Ureter (tissue), 1 donor: ENCODE measurements around the gene OLIG2. TPM values are rescaled to one million over a fixed set of nuclear protein-coding genes. Genes with fewer than 3 reads are reported as not detected.

Source experiments
- DNase-seq: peaks from one replicate; pipeline ENCODE4 v3.0.0-alpha.2; 2020; ENCODE audit warnings: low spot score
- total RNA-seq: library from RNA; stranded (reverse); gene quantifications from one replicate; pipeline ENCODE4 v1.2.4, GENCODE V29; 2023
- donor health status: DM: yes; HTN: yes; CAD: no.

OLIG2 gene
- total RNA-seq, 1 donor from 2014 or later, result not detected

- no peak for DNase-seq
Observed at GRCh38 chr21:33064623-33065390, 39.1 kb downstream of the OLIG2 start.

- no peak for DNase-seq
Observed at GRCh38 chr21:33067043-33067442, 41.3 kb downstream of the OLIG2 start.

- DNase-seq, result no peak
Observed at GRCh38 chr21:33067457-33067856, 41.7 kb downstream of the OLIG2 start.

DNA sequence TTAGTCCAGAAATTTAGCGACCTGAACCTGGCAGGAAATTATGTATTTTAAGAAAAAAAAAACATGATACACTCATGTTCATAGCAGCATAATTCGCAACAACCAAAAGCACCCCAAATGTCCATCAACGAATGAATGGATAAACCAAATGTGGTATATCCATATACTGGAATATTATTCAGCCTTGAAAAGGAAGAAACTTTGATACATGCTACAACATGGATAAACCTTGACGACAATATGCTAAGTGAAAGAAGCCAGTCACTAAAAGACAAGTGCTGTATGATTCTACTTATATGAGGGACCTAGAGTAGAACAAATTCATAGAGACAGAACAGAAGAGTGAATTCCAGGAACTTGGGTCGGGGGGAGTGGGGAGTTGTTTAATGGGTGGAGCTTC, 43.5 kb downstream of the OLIG2 start:
- no peak for DNase-seq

DNA sequence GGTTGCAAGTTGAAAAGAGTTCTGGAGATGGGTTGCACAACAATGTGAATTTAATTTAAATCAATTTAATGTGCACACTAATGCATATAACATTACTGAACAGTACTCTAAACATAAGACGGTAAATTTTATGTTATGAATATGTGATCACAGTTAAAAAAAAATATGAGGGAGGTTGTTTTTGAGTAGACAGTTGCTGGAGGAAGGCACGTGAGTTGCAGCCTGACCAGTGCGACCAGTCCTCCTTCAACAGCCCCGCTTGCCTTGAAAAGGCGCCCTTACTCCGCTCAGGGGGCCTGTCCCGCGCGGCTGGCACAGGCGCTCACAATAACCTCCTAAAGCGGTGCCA, 43.9 kb downstream of the OLIG2 start:
- no peak for DNase-seq

GRCh38 chr21:33069994-33070743, 44.4 kb downstream of the OLIG2 start, which contains the start of gene OLIG1:
OLIG1 (plus strand) TSS chr21:33070141; CDS start chr21:33070247, 106 bp downstream.
- DNase-seq, result no peak

DNA sequence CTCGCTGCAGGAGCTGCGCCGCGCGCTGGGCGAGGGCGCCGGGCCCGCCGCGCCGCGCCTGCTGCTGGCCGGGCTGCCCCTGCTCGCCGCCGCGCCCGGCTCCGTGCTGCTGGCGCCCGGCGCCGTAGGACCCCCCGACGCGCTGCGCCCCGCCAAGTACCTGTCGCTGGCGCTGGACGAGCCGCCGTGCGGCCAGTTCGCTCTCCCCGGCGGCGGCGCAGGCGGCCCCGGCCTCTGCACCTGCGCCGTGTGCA, 44.9 kb downstream of the OLIG2 start:
- no peak for DNase-seq

DNA sequence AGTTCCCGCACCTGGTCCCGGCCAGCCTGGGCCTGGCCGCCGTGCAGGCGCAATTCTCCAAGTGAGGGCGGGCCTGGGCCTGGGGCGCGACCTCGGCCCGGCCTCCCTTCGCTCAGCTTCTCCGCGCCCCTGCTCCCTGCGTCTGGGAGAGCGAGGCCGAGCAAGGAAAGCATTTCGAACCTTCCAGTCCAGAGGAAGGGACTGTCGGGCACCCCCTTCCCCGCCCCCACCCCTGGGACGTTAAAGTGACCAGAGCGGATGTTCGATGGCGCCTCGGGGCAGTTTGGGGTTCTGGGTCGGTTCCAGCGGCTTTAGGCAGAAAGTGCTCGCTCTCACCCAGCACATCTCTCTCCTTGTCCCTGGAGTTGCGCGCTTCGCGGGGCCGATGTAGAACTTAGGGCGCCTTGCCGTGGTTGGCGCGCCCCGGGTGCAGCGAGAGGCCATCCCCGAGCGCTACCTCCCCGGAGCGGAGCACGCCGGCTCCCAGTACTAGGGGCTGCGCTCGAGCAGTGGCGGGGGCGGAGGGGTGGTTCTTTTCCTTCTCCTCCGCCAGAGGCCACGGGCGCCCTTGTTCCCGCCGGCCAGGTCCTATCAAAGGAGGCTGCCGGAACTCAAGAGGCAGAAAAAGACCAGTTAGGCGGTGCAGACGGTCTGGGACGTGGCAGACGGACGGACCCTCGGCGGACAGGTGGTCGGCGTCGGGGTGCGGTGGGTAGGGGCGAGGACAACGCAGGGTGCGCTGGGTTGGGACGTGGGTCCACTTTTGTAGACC, 45.4 kb downstream of the OLIG2 start:
- DNase-seq, result no peak

DNA sequence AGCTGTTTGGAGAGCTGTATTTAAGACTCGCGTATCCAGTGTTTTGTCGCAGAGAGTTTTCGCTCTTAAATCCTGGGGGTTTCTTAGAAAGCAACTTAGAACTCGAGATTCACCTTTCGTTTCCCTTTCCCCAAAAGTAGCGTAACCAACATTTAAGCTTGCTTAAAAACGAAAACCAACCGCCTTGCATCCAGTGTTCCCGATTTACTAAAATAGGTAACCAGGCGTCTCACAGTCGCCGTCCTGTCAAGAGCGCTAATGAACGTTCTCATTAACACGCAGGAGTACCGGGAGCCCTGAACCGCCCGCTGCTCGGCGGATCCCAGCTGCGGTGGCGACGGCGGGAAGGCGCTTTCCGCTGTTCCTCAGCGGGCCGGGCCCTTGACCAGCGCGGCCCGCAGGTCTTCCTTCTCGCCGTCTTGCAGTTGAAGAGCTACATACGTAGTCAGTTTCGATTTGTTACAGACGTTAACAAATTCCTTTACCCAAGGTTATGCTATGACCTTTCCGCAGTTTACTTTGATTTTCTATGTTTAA, 46.1 kb downstream of the OLIG2 start:
- no peak for DNase-seq

- DNase-seq, result no peak
Observed at GRCh38 chr21:33073636-33074035, 47.9 kb downstream of the OLIG2 start.

DNA sequence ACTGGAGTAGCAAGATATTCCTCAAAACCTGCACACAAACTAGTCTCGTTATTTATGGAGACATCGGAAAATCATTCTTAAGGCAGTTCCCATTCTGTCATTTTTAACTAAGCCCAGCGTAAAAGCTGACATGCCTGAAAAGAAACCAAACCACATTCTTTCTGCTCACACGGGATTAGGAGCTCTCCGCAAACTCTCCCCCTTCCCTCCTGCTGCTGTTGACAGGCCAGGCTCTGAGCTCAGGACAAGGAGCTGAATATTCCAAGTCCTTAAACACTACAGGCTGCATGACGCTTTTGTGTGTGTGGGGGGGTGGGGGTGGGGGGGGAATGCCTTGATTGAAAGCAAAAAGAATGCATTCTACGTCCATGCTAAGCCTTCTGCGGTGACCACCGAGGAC, 49.4 kb downstream of the OLIG2 start:
- no peak for DNase-seq

DNA sequence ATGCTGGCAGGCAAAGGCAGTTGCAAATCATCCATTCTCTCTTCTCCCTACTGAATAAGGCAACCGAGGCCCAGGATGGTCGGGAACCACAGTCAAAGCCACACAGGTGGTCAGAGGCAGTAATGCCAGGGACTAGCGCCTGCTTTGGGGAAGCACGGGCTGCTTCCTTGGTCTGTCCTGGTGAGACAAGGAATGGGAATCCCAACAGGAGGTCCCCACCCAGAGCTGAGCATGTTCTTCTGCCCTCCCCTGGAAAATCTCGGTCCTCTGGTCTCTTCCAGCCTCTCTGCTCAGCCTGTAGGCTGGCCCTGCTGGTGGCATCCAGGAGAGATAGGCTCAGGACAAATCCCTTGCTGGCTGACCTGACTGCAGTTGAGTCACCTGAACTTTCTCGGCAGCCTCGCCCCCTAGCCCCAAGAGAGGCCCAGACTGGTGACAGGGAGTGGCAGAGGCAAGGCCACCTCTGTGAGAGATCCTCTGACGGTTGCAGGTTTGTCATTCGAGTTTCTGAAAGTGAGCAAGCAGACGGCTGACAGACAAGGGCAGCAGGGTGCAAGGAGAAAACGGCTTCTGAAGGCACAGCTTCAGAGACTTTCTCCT, 50.0 kb downstream of the OLIG2 start:
- no peak for DNase-seq

- DNase-seq, result no peak
Observed at GRCh38 chr21:33076600-33077329, 51.0 kb downstream of the OLIG2 start.

Other genes with a start within 250 kb of the OLIG2 start
- not detected for gene OLIG1, start 44.2 kb downstream of the OLIG2 start, total RNA-seq
- 55.2 TPM for gene IFNAR2, start 204.0 kb downstream of the OLIG2 start, total RNA-seq
- 32.9 TPM for gene IL10RB, start 240.4 kb downstream of the OLIG2 start, total RNA-seq